GM10248 (cell line): Measurements from ENCODE around the gene ELK3.

ENCODE experiments used
- CTCF ChIA-PET: fragments of 300-600 bp; sonication (Branson Sonifier 250); formaldehyde crosslinking; extraction: SDS; loops from one replicate; lab custom pipeline; 2021; ENCODE audit warnings: antibody characterized with exemption; lab: Yijun Ruan, JAX
- POLR2A ChIA-PET: fragments of 350-650 bp; sonication (Branson Sonifier 250); formaldehyde crosslinking; extraction: SDS; loops from one replicate; lab custom pipeline; 2020; ENCODE audit warnings: antibody characterized with exemption; lab: Yijun Ruan, JAX
- DNase-seq: peaks from one replicate; pipeline ENCODE4 v3.0.0; 2012; ENCODE audit errors: extremely low spot score
- CTCF ChIP-seq: IDR thresholded peaks from 2 replicates; pipeline ENCODE4 v1.5.1; 2012; ENCODE audit warnings: mild to moderate bottlenecking, low read depth; ENCODE audit errors: extremely low read depth, missing control alignments, control extremely low read depth

The ELK3 gene

GRCh38 chr12:96192926-96193573 lies 1.1 kb upstream of the ELK3 start:
- ChIA-PET POLR2A (no interaction called here), CTCF (interaction anchor here (3.2 kb wide), 1 partner anchor 22 kb away, joined by 14 read pairs; no protein-coding TSS in a partner anchor)
- TF ChIP-seq CTCF = no peak
- DNase-seq = no peak

GRCh38 chr12:96194576-96194889 lies 358 bp downstream of the ELK3 start:
- CTCF ChIA-PET = interaction anchor here (2.3 kb wide), 1 partner anchor 322 kb away, joined by 6 read pairs; no protein-coding TSS in a partner anchor

GRCh38 chr12:96194971-96195844 lies 1.0 kb downstream of the ELK3 start:
- POLR2A ChIA-PET = no interaction called here
- CTCF ChIA-PET = interaction anchor here (0.6 to 2.3 kb wide), 5 partner anchors 16 to 322 kb away, joined by 3 to 6 read pairs (median 4); no protein-coding TSS in a partner anchor
- no peak for TF ChIP-seq CTCF
- peak; percentile 78 for DNase-seq

More at GRCh38 chr12:96194576-96194889, 358 bp downstream of the ELK3 start:
- DNase-seq = peak; percentile 48
- POLR2A ChIA-PET = no interaction called here
- TF ChIP-seq CTCF = no peak

- TF ChIP-seq CTCF = no peak
- no peak for DNase-seq
- POLR2A ChIA-PET = no interaction called here
- CTCF ChIA-PET = interaction anchor here (0.6 to 2.3 kb wide), 5 partner anchors 15 to 321 kb away, joined by 3 to 6 read pairs (median 4); no protein-coding TSS in a partner anchor
These were observed 1.8 kb downstream of the ELK3 start for GRCh38 chr12:96195845-96196451.

- DNase-seq = no peak
- no peak for TF ChIP-seq CTCF
- CTCF ChIA-PET = interaction anchor here (2.3 kb wide), 1 partner anchor 320 kb away, joined by 6 read pairs; no protein-coding TSS in a partner anchor
- POLR2A ChIA-PET = no interaction called here
These were observed 2.6 kb downstream of the ELK3 start for GRCh38 chr12:96196781-96197180.
